CD4-positive, alpha-beta T cell treated with Interleukin-1 beta for 1 hour (primary cell): ENCODE results near the gene TTC4.
"Not testable (repeated sequence)": the region's sequence is repeated elsewhere in the genome, so short reads cannot be mapped to it uniquely, and the experiment has no call there.

ENCODE experiments used
- DNase-seq, 2 donors: peaks; one replicate each; pipeline ENCODE4 v3.0.0-alpha.2; 2020 to 2022

The TTC4 gene

DNA sequence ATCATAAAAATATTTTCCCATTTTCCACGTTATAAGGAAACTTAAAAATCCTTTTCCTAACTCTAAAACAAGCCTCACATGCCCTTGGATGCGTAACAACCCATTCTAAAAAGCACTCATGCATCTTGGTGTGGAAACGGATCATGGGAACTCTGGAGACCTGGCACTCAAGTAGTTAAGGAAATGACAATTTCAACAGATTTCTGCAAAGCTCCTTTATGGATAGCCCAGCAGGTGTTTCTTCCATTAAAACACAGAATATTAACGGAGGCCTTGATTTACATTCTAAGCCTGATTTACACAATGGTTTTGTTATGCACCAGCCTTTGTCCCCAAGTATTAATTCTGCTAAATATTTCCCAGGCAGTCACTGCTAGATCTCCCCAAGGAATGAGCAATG is 35.8 kb downstream of the TTC4 start:
- no peak for DNase-seq

DNA sequence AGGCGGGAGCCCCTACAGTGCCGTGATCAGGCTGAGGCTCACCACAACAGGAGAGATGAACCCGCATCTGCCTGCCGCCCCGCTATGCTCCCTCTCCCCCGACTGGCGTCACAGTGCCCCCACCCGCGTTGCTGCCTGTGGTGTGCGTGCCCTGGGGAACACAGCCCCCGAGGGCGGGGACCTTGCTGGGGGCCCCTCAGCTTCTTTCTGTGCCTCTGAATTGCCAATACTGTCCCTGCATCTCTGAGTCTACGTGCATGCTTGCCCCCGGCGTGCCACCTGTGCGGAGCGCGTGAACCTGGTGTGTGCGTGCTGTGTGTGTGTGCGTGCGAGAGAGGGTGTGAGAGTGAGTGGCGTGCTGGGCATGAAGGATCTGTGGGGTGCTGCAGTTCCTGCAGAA is 38.4 kb downstream of the TTC4 start:
- no peak for DNase-seq

DNA sequence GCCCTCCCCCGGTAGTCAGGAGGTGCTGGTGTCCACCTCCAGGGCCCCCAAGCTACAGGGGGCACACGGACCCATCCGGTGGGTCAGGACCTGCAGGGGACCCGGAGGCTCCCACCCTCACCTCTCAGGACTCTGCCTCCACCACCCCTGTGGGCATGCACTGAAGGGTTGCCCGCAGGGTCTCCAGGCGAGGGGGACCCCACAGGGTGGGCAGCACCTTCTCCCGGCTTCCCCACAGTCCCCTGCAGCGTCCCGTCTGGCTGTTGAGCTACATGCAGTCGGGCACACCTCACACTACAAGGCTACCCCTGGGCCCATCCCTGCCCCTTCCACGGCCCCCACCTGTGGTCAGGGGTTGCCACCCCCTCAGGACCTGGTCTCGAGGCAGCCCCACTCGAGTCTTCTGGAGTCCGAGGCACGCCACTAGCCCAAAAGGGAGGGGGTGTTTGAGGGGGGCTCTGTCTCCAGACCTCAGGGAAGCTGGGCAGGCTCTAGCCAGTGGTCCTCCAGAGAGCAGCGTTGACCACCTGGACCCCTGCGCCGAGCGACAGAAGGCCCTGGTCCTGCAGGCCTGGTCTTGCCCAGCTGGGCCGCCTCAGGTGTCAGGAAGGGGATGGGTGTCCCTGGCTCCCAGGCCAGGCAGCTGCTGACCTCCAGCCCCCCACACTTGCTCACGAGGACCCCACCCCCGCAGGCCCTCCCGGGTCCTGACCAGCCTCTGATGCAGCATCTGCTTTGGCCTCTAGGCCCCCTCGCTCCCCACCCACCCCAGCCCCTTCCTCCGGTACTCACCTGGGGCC is 39.0 kb downstream of the TTC4 start:
- no peak for DNase-seq

DNA sequence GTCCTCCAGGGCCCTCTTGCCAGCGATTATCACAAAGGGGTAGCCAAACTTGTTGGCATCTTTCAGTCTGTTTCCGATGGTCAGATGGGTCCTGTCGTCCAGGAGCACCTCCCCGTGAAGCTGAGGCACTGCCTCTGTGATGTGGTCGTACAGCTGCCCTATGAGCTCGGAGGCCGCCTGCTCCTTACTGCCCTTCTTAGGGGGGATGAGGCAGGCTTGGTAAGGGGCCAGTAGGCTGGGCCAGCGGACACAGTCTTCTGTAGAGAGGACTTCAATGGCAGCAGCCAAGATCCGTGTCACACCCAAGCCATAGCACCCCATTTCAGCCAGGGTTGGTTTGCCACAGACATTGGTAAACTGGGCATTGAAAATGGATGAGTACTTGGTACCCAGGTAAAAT is 42.2 kb downstream of the TTC4 start:
- no peak for DNase-seq

DNA sequence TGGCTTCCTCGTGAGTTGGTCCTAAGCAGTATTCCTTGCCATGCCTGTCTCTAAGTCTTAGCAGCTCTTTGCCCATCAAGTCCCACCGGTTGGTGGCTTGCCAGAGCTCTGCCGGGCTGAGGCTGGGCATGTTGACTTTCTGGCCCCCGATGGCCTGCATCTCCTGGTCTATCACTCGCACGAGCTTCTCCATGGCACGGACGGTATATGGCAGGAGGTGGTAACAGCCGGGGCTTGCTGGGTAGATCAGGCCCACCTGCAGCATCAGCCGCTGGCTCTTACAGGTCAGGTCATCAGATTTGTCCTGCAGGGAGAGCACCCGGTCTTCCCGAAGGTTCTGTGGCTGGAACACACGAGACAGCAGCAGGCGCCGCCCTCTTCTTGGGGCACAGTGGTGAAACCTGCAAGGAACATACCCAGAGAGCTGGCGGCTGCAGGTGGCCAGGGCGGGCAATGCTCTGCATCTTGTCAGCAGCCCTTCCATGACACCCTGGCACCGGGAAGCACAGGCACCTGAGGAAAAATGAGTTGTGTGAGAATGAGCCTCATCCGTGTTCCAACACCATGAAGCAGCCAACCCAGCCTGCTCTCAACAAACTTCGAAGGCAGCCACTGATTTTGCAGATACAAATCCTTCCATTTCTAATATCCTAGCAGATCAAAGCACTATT is 43.2 kb downstream of the TTC4 start:
- no peak for DNase-seq

DNA sequence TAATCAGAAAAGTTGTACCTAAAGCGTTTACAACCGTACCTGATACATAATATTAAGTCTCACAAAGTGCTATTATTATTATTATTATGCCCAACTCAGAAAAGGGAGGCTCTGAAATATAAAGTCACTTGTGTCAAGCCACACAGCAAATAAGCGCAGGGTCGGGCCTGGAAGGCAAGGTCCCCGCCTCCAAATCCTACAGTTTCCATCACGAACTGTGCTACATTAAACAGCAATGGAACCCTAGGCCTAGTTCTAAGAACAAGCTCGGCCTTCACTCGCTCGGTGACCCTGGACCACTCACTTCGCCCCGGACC is 48.1 kb downstream of the TTC4 start:
- no peak for DNase-seq

DNA sequence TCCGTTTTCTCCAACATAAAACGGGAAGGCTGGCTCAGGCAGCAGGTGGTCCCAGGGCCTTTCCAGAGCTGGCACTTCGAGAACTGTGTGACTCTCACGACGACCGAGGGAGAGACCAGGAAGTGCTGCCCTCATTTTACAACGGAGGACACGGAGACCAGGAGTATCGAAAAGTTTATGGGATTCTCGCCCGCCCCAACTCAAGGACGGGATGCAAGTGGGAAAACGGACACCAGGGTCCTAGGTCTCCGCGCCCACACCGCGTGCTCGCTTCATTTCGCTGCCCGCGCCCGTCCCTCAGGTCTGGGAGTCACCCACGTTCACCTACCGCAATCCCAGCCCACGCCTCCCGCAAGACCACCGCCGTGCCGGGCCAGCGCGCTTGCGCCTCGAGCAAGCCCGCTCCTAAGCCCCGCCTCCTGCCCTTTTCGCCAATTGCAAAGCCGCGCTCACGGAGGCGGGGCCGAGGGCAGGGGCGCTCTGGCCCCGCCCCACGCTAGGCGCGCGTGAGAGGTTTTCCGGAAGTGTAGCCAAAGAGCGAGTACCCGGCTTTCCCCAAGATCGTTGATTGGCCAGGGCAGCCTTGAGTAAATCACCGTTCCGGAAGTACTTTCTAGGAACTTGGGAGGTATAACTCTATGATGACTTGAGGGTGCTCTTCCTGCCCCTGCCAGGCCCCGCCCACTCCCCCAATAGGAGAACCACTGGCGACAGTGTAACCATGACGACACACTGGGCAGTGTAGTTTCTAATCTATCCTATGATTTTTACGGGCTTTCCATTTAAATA is 48.7 kb downstream of the TTC4 start, which contains the start of gene PARS2:
TSS of gene PARS2 (minus strand) at position 391 of the 789 bp plus-strand sequence. CDS start 5,362 bp downstream, outside the sequence.
- peak; percentile 97 to 98 for DNase-seq

DNA sequence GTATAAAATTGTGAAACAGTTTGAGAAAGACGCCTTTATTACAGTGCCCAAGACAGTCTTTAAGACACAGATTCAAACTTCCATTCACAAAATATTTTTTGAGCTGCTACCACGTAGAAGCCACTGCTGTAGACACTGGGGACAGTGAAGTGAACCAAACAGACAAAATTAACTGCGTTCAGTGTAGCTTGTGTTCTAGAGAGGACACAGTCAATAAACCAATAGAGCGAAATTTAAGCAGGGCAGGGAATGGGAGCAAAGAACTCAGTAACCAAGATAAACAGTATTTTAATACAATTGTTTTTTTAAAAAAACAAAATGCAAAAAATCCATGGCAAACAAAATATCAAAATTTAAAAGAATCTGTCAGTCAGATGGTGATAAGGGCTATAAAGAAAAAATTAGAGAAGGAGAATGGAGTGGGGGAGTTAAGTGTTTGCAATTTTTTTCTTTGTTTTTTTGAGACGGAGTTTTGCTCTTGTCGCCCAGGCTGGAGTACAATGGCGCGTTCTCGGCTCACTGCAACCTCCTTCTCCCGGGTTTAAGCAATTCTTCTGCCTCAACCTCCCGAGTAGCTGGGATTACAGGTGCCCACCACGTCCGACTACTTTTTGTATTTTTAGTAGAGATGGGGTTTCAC is 49.4 kb downstream of the TTC4 start:
- no peak for DNase-seq

DNA sequence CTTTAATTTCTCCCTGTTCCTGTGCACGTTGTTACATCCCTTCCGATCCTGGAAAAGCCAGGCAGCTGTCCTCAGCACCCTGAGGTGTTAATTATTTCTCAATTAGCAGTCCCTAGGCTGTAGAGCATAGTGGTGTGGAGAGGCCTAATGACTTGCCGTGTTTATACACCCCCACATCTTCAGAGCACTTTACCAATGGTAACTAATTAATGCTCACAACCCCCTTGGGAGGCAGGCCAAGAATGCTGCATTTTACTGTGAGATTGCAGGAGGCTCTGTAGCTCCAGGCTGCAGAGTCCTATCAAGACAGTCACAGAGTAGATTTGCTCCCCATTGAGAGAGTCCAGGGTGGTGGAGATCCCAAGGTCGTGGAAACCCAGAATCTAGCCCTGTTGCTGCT is 51.1 kb downstream of the TTC4 start:
- no peak for DNase-seq

DNA sequence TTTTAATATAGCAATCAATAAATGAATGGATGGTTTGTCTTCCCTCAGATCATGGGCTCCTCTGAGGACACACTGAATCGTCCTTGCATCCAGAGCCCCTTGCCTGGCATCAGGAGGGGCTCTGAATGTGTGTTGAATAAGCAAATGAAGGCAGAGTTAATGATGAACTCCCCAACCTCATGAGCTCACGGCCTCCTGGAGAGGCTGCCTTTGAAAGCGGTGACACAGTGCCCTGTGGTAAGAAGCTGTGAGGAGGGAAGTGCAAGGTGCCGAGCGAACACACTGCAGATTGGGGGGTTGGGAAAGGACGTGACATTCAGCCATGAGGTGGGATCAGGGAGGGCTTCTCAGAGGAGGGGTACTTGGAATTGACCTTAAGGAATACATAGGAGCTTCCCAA is 51.9 kb downstream of the TTC4 start:
- DNase-seq = no peak

DNA sequence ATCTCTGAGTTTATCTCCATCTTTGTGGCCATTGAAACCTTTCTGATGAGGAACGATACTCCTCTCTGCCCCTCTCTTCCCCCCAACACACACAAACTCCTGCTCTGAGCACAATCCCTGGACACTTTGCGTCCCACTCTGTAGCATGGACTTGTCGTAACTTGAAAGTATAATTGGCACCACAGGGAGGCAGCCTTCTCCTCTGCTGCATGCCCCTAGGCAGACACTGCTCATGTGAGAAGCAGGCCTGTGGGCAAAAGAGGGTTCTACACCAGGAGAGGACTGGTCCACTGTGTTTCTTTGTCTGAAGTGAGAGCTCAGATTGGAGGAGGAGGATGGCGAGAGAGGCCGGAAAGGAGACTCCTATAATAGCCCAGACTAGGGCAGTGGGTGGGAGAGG is 52.4 kb downstream of the TTC4 start:
- DNase-seq = no peak

DNA sequence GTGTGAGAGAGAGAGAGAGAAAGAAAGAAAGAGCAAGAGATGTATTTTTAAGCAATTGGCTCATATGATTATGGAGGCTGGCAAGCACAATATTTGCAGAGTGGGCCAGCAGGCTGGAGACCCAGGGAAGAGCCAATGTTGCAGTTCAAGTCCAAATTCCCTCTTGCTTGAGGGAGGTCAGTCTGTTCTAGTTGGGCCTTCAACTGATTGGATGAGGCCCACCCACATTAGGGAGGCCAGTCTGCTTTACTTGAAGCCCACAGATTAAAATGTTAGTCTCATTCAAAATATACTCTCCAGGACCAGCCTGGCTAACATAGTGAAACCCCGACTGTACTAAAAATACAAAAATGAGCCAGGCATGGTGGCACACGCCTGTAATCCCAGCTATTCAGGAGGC is 57.3 kb downstream of the TTC4 start:
- DNase-seq = no peak

DNA sequence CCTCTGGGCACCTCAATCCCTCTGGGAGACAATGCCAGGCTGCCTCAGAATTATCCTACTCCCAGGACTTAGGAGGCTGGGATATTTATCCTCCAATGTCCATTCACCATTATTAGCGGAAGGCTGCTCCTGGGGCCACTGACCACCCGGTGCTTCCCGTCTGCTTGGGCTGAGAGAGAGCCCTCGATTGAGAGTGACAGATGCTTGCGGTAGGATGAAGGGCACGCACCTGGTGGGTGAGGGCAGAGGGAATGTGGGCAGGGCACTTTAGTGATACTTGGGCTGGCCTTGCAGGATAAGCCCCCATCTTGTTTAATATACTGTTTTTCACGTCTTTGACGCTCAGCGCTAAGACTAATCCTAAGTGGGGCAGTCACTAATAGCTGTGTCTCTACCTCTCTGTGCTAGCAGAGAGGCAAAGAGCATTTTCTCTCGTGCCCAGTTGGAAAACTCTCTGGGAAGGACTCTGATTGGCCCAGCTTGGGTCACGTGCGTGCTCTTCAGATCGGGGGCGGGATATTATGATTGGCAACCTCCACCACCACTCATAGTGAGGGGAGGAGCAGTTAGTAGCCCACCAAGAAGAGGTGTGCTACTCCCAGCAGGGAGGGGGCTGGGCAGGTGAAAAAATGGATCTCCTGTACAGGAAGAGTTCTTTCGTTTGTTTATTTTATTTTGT is 59.3 kb downstream of the TTC4 start:
- no peak for DNase-seq

DNA sequence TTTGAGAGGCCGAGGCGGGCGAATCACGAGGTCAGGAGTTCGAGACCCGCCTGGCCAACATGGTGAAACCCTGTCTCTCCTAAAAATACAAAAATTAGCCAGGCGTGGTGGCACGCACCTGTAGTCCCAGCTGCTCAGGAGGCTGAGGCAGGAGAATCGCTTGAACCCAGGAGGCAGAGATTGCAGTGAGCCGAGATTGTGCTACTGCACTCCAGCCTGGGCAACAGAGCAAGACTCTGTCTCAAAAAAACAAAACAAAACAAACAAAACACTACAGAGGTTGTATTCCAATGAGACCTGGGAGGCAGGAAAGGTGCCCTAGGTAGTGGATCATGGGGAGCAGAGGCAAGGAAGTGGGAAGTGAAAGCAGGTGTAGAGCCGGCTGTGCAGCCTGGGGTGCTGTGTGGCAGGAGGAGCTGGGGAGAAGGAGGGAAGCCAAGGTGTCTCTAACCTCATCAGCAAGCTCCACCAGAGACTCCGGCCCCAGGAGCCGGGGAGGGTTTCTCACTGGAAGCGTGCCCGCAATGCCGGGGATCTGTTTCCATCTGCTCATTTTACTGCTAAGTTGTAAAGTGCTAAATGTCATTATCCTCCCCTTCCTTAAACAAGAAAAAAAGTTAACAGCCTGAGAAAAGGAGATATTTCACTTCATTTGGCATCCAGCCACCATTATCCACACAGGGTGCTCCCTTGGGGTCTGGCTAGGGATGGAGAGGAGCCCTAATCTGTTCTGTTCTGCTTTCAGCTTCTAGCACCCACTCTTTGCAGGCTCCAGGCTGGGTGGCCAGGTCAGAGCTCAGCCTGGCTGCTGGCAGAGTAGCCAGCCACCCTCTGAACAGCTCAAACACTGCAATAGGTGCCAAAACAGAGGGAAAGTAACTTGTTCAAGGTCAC is 60.4 kb downstream of the TTC4 start:
- DNase-seq = not testable (repeated sequence)

DNA sequence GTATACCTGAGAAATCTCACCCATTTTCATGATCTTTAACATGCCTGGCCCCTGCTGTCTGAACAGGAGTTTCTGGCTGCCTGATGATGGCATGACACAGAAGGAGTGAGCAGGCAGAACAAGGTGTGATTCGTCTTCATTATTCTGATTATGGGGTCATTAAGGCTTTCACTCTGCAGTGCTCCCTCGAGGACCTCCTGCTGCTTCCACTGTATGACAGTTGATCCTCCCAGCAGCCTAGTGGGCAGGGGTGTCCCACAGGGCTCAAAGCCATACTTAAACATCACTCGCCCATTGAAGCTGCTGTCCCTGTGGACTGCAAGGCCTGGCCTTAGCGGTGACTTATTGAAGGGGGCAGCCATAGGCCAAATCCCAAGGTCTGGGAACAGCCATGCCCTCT is 61.4 kb downstream of the TTC4 start:
- DNase-seq = no peak

DNA sequence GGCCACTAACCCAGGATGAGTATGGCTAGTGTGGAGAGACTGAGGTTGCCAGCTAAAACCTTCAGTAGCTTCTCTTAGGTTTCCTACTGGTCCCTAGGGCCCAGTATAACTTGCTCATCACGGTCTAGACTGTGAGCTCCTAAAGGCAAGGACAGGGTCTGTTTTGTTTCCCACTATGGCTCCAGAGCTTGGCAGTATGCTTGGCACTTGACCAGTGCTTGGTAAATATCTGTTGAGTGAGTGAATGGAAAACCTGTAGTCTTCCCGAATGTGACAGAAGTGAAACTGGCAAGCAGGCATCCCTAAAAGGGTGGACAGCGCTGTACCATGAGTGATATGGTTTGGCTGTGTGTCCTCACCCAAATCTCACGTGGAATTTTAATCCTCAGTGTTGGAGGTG is 61.8 kb downstream of the TTC4 start:
- DNase-seq = no peak

DNA sequence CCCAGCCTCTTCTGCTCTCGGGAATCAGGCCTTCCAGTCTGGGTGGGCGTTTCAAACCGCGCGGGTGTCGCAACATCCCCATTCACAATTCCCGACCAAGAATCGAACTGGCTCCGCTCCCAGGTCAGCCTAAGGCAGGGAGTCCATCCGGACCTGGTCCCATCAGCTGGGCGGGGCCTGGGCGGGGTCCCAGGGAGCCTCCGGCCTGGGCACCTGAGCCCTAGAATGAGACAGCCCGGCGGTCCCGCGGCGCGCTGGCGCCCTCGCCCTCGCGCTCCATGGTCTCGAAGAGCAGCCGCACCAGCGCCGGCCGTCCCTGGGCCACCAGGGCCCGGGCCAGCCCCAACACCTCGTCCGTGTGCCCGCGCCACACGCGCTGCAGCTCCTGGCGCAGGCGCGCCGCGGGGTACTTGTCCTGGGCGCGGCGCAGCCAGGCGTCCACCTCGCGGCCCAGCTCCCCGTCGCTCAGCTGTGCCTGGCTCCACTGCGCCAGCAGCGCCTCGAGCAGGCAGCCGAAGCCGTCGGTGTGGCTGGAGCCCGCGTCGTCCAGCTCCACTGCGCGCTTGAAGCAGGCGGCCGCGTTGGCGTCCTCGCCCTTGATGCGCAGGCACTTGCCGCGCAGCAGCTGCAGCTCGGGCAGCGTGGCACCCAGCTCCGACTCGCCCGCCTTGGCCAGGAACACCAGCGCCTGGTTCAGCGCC is 65.5 kb downstream of the TTC4 start:
- DNase-seq = no peak

DNA sequence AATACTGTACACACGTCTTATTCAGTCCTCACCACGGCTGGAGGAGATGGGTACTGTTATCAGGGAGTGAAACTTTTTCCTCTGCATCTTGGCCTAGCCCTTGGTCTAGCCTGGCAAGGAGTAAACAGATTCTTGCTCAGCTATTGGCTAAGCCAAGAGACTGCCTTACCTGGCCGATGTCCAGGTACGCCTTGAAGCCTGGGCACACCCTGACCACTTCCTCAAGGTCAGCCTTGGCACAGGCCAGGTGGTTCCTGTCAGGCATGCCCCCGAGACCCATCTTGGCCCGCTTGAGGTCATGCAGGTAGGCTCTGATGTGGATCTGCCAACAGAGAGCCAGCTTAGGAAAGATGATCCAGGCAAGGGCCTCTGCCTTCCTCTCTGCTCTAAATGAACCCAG is 66.5 kb downstream of the TTC4 start:
- no peak for DNase-seq

DNA sequence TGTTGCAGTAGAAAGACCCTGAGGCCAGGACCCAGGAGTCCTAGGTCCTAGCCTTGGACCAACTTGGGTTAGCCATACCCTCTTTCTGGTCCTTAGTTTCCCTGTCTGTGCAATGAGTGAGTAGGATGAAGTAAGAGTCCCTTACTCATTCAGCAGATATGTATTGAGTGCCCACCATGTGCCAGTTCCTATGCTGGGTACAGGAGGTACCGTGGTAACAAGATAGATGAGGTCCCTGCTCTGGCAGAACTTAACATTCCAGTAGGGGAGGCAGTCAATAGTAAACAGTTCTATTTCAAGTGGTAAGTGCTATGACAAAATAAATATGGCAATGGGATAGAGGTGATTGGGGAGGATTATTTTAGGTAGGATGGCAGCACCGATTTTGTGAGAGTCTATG is 66.9 kb downstream of the TTC4 start:
- DNase-seq = no peak

DNA sequence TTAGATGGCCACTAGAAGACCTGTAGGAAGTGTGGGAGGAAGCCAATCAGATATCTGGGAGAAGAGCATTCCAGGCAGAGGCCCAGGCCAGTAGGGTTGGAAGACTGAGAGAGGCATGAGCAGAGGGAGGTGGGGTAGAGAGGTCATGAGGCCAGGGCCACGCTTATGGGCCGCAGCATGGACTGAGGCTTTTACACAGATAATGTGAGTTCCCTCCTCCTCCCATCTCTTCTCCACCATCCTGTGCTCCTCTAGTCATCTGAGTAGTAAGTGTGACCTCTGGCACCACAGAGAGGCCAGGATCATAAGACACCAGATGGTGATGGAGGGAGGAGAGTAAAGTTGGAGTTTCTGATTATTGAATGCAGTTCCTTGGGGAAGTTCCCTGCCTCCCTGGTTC is 68.4 kb downstream of the TTC4 start:
- DNase-seq = no peak

DNA sequence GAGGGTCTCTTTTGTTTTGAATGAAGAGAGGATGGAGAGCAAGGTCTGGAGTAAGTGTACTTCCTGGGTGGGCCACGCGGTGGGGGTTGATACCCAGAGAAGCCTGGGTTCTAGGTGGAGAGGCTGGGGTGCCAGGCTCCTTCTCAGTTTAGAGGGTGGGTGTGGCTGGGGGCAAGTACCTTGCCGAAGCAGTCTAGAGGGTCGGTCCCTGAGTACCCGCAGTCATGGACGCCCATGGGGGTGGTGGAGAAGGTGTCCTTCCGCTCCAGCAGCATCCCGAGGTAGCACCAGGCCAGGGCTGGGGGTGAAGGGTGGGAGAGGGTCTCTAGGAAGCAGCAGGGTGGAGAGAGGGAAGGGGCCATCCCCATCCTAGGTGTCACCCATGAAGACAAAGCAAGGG is 71.1 kb downstream of the TTC4 start:
- DNase-seq = no peak
